Stimulated activated CD8-positive, alpha-beta memory T cell treated with anti-CD3 and anti-CD28 coated beads, Interleukin-15, amount 100 ng/mL, for 24 hours (primary cell): ENCODE results near the gene CC2D2A.
"Not testable (repeated sequence)": the region's sequence is repeated elsewhere in the genome, so short reads cannot be mapped to it uniquely, and the experiment has no call there.

ENCODE experiments used
- DNase-seq: peaks from one replicate; pipeline ENCODE4 v3.0.0-alpha.2; 2020; ENCODE audit warnings: low read depth

The CC2D2A gene

DNA sequence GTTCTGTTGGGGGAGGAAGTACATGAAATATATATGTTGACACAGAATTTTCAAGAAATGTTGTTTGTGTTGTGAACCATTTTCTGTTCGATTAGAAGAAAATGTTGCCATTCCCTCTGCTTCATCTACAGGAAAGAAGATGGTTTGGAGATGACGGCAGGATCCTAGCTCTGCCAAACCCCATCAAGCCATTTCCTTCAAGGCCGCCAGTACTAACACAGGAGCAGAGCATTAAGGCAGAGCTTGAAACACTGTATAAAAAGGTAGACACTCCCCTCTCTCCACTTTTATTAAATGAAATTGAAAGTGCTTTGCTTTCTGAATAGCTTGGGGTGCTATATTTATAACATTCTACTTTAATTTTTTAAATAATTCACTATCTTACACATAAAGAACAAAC lies 46.8 kb downstream of the CC2D2A start:
- no peak for DNase-seq

- not testable (repeated sequence) for DNase-seq
Measured at GRCh38 chr4:15517681-15518080, 48.0 kb downstream of the CC2D2A start.

- DNase-seq: no peak
Measured at GRCh38 chr4:15521442-15522039, 51.9 kb downstream of the CC2D2A start.

DNA sequence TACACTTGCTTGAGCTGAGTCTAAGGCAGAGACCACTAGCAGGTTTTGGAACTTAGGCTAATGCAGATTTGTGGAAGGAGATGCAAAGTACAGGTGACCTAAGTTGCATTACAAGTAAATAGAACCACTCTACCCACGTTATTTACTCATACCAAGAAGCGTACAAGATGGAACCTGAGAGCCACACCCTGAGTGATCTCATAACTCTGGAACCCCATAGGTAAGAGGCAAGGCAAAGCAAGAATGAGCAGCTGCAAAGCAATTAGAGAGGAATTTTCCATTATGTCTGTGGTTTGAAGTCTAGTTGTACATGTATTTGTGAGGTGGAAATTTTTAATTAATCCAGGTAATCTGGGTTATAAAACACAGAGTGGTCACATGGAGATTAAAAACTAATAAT lies 55.4 kb downstream of the CC2D2A start:
- no peak for DNase-seq

- no peak for DNase-seq
Measured at GRCh38 chr4:15526924-15527592, 57.4 kb downstream of the CC2D2A start.

DNA sequence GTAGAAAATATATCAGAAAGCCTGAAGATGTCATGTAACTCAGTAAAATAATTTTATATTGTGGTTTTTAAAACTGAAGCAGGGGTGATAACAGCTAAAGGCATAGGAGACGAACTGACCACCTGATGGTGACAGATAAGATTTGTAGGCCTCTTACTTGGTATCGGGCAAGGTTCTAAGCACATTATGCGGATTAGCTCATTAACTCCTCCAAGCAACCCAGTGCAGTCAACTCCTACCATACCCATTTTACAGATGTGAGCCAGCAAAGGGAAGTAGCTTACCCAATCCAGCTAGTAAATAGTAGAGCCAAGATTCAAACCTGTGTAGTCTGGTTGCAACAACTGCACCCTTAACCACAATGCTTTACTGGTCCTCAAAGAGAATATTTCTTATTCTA lies 62.1 kb downstream of the CC2D2A start:
- no peak for DNase-seq

DNA sequence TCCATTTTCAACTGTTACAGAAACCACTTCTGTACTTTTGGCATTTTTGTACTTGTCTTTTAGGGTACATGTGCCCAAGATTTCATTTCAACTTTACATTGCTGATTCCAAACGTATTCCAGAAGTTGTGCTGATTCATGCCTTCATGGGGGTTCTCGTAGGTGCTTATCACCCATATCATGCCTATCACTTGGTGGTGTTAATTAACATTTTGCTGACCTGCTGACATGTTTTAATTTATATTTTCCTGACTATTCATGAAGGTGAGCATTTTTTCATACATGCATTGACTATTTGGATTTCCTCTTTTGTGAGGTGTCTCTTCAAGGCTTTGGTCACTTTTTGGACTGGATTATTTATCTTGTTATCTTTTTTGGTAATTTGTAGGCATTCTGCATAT lies 64.1 kb downstream of the CC2D2A start:
- DNase-seq: no peak

- no peak for DNase-seq
Measured at GRCh38 chr4:15535599-15535998, 65.9 kb downstream of the CC2D2A start.

GRCh38 chr4:15536552-15537499 lies 67.1 kb downstream of the CC2D2A start:
- no peak for DNase-seq

GRCh38 chr4:15541941-15542340 lies 72.3 kb downstream of the CC2D2A start:
- DNase-seq: no peak

DNA sequence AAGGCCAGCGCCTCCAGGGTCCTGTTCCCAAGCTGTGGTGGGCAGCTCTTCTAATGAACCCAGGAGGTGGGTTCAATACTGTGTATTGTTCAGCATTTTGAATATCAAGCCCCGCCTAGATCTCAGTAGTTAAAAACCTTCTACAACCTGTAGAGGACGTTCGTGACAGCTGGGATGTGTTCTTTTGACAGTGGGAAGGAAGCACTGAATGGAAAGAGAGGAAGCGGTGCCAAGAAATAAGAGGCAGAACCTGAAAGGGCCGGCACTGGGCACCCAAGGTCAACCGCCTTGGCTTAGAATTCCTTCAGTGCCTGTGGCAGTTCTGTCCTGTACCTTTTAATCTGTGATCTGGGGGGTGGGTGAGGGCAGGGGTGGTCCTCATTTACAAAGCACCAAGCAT lies 73.1 kb downstream of the CC2D2A start:
- DNase-seq: no peak

DNA sequence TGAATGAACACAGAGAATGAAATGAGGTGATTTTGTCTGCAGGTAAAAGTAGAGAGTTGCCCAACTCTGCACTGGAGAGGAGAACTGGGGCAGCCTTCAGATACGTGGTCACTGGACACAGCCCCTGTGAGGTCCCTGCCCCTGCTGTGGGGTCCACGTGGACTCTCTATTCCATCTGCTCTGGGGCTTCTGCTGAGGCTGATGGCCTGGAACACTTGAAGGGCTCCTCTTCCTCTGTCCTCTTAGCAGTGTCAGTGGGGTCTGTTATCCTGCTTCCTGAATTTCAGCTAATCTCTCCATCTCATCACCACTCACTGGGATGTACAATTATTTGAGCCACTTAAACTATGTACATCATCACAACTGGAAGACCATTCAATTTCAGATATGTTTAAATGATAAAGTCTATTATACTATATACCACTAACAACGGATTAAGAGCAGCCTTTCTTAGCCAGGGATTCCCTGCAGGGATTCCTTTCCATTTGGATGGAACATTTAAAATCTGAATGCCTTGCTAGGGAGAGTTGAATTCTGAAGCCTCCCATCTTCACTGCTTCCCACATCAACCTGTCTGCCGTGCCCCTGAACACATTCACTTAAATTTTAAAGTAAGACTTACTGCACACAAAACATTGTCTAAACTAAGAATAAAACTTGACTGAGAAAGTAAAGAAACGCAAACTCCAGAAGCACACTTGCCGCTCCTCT lies 74.0 kb downstream of the CC2D2A start:
- DNase-seq: no peak

- no peak for DNase-seq
Measured at GRCh38 chr4:15544248-15544729, 74.6 kb downstream of the CC2D2A start.

DNA sequence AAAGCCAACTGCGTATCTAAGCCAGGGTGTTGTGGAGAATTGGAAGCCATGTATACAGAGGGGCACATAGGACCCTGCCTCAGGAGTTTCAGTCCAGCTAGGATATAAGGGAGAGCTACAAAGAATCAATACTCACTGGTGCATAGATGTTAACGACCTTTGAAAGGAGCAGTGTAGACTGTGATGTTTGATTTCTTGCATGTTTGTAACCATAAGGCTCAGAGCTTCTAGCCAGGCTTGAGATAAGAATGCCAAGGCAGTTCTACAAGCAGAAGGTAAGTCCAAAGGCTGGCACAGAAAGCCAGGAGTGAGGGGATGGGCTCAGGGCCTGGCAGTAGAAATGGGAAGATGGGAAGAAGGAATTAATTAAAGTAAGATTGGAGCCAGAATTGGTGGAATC lies 75.7 kb downstream of the CC2D2A start:
- DNase-seq: no peak

GRCh38 chr4:15547392-15547791 lies 77.7 kb downstream of the CC2D2A start:
- no peak for DNase-seq

GRCh38 chr4:15550491-15550890 lies 80.8 kb downstream of the CC2D2A start:
- DNase-seq: no peak

GRCh38 chr4:15551740-15552446 lies 82.2 kb downstream of the CC2D2A start:
- no peak for DNase-seq

- DNase-seq: no peak
Measured at GRCh38 chr4:15552557-15553362, 83.1 kb downstream of the CC2D2A start.

DNA sequence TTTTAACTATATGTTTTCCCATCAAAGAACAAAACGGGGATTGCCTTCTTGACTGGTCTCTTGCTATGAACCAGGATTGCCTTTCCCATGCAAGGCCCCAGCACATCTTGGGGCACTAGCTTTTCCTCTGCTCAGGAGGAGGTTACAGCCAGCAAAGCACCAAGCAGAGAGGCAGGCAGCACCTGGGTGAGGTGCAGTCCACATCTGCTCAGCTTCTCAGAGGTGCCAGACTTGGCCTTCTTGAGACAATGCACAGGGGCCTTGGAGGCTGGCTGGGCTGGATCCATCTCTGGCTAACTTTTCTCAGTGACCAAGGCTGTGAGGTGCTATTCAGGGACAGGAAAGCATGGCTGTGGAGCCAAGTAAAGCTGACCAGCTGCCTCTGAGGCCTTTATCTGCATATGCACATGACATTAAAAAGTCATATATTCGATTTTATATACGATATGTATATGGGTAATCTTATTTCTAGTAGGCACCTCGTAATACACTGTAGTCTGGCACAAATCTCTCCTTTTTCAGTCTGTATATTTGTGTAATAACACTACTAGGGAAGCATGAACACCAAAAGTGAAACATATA lies 86.9 kb downstream of the CC2D2A start:
- no peak for DNase-seq
